ENCODE results near the gene SHCBP1L. TPM values are rescaled to one million over a fixed set of nuclear protein-coding genes. Genes with fewer than 3 reads are reported as not detected.

SHCBP1L gene
- total and polyA plus RNA-seq, 9 of the 15 experiments (the other 6 are each of a cell fraction or from before 2014, with no cell fraction given), result not detected

DNA sequence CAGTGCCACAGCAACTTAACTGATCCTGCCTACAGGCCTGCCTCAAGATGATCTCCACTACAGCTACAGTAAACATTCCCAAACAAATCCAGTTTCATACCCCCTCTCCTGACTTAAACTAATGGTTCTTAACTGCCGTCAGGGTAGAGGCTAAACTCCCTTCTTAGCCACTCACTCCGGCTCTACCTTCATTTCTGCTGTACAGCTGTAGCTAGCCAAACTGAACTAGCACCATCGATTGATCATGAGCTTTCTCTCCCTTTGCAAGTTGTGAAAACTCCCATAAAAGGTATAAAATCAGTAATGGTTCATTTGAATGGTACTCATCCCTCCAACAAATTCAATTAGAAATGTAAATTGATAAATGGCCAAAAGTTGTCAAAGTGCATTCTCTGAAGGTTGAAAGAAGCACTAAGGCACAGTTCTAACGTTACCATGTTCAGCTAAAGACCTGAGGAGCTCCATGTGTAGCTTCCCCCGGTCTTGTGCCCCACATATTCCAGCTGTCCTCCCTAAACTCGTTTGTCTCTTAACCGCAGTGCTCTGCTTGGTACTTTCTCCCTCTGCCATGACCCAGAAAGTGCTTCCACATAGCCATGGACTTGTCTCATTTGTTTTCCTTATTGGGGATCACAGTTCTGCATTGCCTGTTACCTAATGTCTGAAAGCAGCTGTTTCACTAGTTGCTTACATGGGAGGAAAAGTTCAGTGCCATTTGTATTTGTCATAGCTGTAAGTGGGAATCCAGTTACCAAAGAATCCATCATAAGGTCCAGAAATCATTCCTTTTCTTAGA lies 64.0 kb downstream of the SHCBP1L start (continued):
- TF ChIP-seq, protein P1, sequence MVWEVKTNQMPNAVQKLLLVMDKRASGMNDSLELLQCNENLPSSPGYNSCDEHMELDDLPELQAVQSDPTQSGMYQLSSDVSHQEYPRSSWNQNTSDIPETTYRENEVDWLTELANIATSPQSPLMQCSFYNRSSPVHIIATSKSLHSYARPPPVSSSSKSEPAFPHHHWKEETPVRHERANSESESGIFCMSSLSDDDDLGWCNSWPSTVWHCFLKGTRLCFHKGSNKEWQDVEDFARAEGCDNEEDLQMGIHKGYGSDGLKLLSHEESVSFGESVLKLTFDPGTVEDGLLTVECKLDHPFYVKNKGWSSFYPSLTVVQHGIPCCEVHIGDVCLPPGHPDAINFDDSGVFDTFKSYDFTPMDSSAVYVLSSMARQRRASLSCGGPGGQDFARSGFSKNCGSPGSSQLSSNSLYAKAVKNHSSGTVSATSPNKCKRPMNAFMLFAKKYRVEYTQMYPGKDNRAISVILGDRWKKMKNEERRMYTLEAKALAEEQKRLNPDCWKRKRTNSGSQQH (CRISPR knock-in tag; IDR thresholded peaks at IDR 0.05), result no peak
- TF ChIP-seq, protein P2, sequence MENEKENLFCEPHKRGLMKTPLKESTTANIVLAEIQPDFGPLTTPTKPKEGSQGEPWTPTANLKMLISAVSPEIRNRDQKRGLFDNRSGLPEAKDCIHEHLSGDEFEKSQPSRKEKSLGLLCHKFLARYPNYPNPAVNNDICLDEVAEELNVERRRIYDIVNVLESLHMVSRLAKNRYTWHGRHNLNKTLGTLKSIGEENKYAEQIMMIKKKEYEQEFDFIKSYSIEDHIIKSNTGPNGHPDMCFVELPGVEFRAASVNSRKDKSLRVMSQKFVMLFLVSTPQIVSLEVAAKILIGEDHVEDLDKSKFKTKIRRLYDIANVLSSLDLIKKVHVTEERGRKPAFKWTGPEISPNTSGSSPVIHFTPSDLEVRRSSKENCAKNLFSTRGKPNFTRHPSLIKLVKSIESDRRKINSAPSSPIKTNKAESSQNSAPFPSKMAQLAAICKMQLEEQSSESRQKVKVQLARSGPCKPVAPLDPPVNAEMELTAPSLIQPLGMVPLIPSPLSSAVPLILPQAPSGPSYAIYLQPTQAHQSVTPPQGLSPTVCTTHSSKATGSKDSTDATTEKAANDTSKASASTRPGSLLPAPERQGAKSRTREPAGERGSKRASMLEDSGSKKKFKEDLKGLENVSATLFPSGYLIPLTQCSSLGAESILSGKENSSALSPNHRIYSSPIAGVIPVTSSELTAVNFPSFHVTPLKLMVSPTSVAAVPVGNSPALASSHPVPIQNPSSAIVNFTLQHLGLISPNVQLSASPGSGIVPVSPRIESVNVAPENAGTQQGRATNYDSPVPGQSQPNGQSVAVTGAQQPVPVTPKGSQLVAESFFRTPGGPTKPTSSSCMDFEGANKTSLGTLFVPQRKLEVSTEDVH (IDR thresholded peaks at IDR 0.05; ENCODE audit: low read depth, partially characterized antibody), result peak; percentile 25
- TF ChIP-seq ELF2 (CRISPR knock-in tag; IDR thresholded peaks at IDR 0.05), result no peak
- TF ChIP-seq, protein P3, sequence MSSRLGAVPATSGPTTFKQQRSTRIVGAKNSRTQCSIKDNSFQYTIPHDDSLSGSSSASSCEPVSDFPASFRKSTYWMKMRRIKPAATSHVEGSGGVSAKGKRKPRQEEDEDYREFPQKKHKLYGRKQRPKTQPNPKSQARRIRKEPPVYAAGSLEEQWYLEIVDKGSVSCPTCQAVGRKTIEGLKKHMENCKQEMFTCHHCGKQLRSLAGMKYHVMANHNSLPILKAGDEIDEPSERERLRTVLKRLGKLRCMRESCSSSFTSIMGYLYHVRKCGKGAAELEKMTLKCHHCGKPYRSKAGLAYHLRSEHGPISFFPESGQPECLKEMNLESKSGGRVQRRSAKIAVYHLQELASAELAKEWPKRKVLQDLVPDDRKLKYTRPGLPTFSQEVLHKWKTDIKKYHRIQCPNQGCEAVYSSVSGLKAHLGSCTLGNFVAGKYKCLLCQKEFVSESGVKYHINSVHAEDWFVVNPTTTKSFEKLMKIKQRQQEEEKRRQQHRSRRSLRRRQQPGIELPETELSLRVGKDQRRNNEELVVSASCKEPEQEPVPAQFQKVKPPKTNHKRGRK (tag; IDR thresholded peaks at IDR 0.05), result no peak
- TF ChIP-seq, protein P4, sequence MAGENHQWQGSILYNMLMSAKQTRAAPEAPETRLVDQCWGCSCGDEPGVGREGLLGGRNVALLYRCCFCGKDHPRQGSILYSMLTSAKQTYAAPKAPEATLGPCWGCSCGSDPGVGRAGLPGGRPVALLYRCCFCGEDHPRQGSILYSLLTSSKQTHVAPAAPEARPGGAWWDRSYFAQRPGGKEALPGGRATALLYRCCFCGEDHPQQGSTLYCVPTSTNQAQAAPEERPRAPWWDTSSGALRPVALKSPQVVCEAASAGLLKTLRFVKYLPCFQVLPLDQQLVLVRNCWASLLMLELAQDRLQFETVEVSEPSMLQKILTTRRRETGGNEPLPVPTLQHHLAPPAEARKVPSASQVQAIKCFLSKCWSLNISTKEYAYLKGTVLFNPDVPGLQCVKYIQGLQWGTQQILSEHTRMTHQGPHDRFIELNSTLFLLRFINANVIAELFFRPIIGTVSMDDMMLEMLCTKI (IDR thresholded peaks at IDR 0.05; ENCODE audit: partially characterized antibody), result no peak
- TF ChIP-seq ZFP30 (CRISPR knock-in tag; IDR thresholded peaks at IDR 0.05; ENCODE audit: borderline replicate concordance), result no peak
- TF ChIP-seq SMARCA5 (IDR thresholded peaks at IDR 0.05), result no peak
- no peak for TF ChIP-seq DPF2 (IDR thresholded peaks at IDR 0.05)
- TF ChIP-seq GATAD2B (IDR thresholded peaks at IDR 0.05; ENCODE audit: borderline replicate concordance), result no peak
- TF ChIP-seq NR2F6 (CRISPR knock-in tag; IDR thresholded peaks at IDR 0.05), result no peak
- no peak for TF ChIP-seq SMARCE1 (IDR thresholded peaks at IDR 0.05)
- TF ChIP-seq, protein P5, sequence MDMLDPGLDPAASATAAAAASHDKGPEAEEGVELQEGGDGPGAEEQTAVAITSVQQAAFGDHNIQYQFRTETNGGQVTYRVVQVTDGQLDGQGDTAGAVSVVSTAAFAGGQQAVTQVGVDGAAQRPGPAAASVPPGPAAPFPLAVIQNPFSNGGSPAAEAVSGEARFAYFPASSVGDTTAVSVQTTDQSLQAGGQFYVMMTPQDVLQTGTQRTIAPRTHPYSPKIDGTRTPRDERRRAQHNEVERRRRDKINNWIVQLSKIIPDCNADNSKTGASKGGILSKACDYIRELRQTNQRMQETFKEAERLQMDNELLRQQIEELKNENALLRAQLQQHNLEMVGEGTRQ (CRISPR knock-in tag; IDR thresholded peaks at IDR 0.05), result no peak
- TF ChIP-seq, protein P6, sequence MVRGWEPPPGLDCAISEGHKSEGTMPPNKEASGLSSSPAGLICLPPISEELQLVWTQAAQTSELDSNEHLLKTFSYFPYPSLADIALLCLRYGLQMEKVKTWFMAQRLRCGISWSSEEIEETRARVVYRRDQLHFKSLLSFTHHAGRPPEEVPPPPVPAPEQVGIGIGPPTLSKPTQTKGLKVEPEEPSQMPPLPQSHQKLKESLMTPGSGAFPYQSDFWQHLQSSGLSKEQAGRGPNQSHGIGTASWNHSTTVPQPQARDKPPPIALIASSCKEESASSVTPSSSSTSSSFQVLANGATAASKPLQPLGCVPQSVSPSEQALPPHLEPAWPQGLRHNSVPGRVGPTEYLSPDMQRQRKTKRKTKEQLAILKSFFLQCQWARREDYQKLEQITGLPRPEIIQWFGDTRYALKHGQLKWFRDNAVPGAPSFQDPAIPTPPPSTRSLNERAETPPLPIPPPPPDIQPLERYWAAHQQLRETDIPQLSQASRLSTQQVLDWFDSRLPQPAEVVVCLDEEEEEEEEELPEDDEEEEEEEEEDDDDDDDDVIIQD (CRISPR knock-in tag; IDR thresholded peaks at IDR 0.05), result no peak
- no peak for TF ChIP-seq POLR3A (IDR thresholded peaks at IDR 0.05; ENCODE audit: borderline replicate concordance, extremely low read depth, insufficient read depth, insufficient read length)
- TF ChIP-seq EGR1 (conservative IDR thresholded peaks at IDR 0.05), result no peak
- no peak for TF ChIP-seq ZNF282 (CRISPR knock-in tag; IDR thresholded peaks at IDR 0.05)

Data from K562 (cell line).